IMR-90 (cell line): ENCODE measurements around the gene UBL4B.

Experiments
- BHLHE40 ChIP-seq: fragments of 150-350 bp; IDR thresholded peaks from 2 replicates; pipeline ENCODE4 v1.6.1; 2016; ENCODE audit warnings: mild to moderate bottlenecking, low read depth, low read length
- MAFK ChIP-seq: IDR thresholded peaks from 2 replicates; pipeline ENCODE4 v1.6.1; 2012; ENCODE audit warnings: low read depth, low read length, improper control_type of control experiment
- NFE2L2 ChIP-seq: fragments of 150-350 bp; IDR thresholded peaks from 2 replicates; pipeline ENCODE4 v1.6.1; 2016; ENCODE audit warnings: low read depth, mild to moderate bottlenecking, low read length
- POLR2A ChIP-seq: IDR thresholded peaks from 2 replicates; pipeline ENCODE4 v1.6.1; 2012; ENCODE audit warnings: mild to moderate bottlenecking, low read depth, low read length
- TF ChIP-seq, protein P1 (sequence below): conservative IDR thresholded peaks from 2 replicates; pipeline ENCODE4 v1.5.1; 2012; ENCODE audit warnings: mild to moderate bottlenecking, low read depth, low read length, improper control_type of control experiment

DNA sequence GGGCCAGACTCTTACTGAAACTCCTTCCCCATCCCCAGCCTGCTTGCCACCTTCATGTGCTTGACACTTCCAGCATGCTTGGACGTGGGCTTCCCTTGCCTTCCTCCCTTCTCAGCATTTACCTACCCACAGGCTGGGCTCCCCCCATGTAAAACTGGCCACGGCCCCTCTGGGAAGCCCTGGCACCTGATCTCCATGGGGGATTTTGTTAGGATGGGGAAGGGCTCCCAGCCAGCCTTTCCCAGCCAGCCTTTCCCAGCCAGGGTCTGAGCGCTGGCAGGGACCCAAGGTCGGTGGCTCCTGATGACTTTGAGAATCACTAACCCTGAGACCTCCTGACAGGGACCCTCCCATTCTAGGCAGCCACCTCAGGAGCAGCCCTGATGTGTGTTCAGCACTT lies 48.5 kb upstream of the UBL4B start:
- TF ChIP-seq NFE2L2 (no peak), POLR2A (no peak), MAFK (no peak), BHLHE40 (no peak)
- TF ChIP-seq, protein P1, sequence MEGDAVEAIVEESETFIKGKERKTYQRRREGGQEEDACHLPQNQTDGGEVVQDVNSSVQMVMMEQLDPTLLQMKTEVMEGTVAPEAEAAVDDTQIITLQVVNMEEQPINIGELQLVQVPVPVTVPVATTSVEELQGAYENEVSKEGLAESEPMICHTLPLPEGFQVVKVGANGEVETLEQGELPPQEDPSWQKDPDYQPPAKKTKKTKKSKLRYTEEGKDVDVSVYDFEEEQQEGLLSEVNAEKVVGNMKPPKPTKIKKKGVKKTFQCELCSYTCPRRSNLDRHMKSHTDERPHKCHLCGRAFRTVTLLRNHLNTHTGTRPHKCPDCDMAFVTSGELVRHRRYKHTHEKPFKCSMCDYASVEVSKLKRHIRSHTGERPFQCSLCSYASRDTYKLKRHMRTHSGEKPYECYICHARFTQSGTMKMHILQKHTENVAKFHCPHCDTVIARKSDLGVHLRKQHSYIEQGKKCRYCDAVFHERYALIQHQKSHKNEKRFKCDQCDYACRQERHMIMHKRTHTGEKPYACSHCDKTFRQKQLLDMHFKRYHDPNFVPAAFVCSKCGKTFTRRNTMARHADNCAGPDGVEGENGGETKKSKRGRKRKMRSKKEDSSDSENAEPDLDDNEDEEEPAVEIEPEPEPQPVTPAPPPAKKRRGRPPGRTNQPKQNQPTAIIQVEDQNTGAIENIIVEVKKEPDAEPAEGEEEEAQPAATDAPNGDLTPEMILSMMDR, result no peak
